GM19372 (cell line): ENCODE data around the gene RERG.
"Not testable (repeated sequence)": the region's sequence is repeated elsewhere in the genome, so short reads cannot be mapped to it uniquely, and the experiment has no call there.

ENCODE experiments used
- ATAC-seq: cut with Tn5 transposase; IDR thresholded peaks from one replicate; pipeline ENCODE4 v1.9.1; 2021; ENCODE audit warnings: mild to moderate bottlenecking, low read depth, moderate library complexity; ENCODE audit not compliant: unreplicated experiment

Gene RERG

DNA sequence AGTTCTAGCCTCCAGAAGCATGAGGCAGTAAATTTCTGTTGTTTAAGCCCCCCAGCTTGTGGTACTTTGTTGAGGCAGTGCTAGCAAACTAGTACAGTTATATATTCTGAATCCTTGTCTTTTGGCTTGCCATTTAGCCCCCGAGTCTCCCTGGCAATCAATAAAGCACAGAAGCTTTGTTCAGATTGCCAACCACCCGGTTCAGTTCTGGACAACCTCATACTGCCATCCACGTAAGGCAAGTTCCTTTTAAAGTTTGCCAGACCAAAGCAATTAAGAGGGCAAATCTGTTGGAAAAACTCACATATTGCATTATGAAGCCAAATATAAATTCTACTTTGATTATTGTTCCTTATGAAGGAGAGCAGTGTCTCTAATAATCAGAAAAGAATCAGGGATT, 67.1 kb downstream of the RERG start:
- no peak for ATAC-seq

DNA sequence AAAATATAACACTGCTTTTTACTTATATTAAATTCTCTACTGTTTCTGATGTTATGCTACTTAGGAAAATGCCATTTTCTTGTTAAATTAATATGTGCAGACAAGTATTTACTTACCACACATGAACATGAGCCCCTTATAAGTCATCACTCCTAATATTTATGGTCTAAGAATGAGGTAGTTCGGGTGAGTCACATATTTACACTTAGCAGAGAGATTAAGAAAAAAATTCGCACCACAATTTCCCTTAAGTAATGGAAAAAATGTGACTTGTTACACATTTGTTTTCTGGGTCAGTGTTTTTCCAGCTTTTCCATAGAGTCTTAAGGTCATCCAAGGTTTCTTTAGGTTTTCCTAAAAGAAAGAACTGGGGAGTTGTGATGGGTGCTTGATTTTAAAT, 68.3 kb downstream of the RERG start:
- no peak for ATAC-seq

DNA sequence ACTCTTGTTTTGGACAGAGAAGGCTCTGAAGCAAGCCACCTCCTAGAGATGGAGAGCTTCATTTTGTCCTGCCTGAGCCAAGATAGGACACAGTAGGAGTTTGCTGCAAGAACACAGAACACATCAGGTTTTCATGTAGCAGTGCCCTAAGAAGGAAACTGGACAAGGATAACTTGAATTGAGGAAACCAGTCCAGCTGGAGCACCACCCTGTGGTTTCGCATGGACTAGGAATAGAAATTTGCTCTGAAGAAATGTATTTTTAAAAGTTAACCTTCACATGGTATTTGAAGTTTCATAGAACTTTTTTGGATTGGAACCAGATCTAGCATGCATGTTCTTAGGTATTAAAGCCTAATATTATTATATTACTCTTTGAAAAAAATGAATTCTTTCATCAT, 68.8 kb downstream of the RERG start:
- ATAC-seq: no peak

DNA sequence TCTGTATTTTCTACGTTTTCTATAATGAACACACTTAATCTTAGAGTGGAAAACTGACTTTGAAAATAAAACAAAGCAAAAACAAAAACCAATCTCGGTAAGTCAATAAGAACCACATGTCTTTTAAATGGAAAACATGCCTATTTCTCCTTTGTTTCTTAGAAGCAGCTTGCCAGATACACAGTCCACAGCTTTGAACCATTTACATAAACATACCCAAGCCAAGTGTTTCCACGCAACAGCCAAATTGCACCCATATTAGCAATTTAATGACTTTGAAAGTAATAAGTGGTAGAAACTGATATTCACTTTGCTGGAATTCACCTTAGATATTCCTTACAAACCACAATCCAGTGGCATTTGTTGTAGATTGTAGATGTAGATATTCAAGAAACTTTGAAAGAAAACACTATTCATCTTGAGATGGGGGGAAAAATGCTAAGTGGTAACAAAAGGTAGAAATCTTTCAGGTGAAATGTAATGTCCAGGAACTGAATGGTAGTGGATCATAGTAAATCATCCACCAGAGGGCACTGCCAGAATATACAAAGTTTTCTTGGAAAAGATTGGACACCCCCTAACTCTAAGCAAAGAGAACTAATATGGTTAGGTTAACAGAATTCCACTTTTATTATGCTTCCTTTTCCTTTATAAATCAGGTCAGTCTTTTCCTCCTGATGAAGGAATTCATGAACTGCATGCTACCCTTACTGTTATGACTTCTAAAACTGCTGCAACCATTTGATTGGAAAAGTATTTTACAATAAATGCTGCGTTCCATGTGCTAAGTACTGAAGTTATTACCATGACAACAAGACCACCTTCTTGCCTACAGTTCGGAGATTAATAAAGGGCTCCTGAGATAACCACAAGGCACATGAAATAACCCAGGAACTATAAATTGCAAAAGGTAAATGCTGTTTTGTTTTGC, 69.8 kb downstream of the RERG start:
- ATAC-seq: no peak

DNA sequence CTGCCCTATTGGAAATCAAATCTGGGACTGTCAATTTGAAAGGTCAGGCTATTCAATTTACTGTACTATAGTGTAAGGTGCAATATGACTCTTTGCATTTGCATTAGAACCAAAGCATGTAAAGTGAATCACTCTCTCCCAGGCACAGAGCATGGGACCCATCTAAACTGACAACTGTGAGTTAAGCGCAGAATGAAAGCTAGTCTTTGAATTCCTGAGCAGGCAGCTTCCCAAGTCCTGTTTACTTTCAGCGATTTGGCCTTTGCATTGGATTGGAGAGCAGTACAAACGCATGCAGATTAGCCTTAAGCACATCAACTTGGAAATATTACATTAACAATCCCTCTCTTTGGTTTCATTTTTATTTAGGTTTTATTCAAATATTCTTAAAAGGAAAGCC, 74.6 kb downstream of the RERG start:
- no peak for ATAC-seq

DNA sequence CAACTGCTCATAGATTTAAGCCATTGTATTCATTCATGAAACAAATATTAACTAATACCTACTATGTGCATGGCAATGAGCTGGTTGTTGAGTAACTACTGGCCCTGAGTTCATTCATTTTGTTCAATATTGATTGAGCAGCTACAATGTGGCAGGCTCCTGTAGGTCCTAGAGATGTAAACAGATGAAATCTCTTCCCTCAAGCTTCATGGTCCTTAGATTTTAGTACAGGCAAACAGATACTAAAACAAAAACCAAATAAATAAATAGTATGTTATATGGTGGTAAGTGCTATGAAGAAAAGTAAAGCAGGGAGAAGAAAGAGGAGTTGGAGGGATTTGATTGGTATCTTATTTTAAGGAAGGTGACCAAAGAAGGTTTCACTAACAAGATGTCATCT, 77.8 kb downstream of the RERG start:
- no peak for ATAC-seq

DNA sequence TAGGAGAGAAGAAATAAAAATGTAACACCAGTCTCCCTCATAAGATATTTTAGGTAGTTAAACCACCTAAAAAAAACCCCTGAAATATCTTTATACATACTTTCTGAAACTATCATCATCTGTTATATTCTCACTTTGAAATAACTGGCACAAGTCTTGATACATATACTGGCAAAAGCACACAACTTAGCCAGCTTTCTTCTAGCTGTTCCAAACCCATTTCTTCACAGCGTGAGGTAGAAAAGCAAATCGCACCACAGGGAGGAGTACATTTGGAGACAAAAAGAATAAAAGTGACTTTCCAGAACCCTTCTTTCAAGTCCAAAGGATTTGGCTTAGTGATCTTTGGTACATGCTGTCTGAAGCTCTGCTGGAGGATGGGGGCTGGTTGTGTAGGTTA, 78.5 kb downstream of the RERG start:
- ATAC-seq: no peak

DNA sequence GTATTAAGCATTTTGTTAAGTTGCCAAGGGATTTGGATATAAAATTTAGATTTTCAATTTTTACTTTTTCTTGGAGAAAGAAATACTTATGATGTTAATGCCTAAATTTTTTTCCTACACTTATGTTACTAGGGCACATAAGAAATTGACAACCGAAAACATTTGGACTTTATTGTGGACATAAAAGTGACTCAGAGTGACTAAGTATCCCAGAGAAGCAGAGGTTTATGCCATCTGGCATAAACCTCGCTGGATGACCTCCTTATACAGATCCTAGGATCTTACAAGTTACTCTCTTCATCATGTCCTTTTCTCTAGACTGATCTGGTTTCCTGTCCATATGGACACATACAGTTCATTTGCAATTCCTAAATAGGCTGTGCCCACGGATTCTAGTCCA, 89.8 kb downstream of the RERG start:
- ATAC-seq: no peak

DNA sequence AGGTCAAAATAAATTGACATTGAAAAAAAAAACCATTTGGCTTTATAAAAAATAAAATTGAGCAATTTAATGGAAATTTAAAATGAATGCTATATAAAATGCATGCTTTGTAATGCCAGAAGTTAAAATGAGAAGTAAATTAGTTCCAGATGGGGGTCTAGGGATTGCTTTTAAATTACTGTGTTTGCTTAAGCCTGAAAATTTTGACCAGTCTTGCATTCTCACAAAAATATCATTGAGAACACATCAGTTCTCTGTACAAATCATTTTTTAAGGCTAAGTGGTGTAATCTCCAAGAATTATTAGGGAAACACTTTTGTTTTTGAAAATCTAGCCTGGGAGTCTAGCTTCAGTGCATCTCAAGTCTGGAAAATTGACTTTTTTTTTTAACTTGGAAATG, 90.7 kb downstream of the RERG start:
- ATAC-seq: no peak

DNA sequence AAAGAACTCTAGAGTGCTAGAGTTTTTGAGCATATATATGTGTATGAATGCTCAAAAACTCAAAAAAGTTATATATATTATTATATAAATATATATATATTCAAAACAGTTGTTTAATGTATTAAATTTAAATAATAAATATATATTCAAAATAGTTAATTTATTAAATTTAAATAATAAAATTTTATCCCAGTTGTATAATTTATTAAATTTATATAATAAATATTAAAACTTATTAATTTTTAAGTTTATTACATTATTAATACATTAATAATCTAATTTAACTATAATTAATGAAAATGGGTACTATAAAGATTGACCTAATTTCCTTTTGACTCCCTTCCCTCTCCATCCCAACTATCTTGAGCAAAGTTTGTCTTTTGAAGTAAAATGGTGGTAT, 97.8 kb downstream of the RERG start:
- no peak for ATAC-seq

DNA sequence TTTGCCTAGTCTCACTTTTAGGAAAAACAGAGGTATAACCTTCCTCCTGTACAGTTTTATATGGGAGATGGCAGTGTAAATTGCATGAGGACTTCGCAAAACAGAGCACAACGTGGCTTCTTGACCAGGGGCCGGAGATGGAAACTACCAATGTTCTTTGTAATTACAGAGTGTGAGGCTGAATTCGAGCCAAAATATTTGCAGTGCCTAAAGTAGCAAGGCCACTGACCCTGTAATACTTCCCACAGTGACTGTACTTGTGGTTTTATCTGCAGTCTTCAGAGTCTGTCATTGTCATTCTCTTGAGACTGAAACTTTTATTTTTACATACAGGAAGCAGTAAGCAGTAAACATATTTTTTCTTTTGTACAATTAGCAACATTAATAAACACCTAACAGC, 98.9 kb downstream of the RERG start:
- ATAC-seq: no peak

DNA sequence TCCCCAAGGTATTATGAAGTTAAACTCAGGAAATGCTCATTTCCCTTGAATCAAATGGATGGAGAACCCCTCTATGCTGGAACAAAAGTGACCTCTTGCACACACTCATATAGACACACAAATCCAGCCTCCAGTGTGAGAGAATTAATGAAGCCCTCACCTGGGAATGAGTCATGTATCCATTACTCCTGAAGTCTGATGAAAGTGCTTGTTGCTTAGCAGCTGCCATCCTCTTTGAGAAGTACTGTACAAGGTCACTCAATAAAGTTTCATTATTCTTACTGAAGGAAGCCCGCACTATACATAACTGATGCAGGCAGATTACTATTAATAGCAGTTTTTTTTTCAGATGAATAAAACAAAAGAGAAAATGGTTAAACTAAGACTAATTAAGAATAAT, 102.3 kb downstream of the RERG start:
- ATAC-seq: no peak

DNA sequence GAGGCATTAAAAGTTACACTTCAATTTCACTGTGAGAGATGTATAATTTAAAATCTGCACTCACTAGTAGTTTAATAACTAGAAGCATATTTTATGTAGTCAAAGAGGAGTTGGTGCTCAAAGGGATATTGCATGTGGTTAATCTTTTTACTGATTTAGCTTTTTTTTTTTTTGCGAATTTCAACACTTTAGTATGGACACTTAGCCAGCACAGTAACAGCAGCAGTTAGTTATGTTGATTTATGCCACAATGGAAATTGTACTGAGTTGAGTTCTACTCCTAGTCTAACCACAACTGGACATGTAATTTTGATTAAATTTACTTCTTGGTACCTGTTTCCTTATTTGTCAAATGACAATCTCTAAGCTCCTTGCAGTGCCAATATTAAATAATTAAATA, 104.2 kb downstream of the RERG start:
- no peak for ATAC-seq

DNA sequence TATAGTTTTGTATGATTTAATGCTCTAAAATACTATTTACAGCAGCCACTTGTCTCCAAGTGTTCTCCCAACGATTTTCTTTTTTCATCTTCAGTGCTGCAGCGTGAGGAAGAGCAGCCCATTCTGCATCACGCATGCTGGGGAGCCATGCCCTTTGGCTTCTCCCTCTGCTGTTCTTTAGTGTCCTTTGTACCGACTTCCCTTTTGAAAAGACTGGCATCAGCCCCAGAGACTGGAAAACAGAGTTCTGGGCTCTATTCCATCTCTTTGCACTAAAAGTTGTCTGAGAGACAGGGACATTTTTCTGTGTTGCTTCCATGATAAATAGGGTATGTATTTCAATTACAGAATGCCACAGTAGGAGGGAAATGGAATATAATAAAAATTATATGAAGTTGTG, 105.1 kb downstream of the RERG start:
- no peak for ATAC-seq

DNA sequence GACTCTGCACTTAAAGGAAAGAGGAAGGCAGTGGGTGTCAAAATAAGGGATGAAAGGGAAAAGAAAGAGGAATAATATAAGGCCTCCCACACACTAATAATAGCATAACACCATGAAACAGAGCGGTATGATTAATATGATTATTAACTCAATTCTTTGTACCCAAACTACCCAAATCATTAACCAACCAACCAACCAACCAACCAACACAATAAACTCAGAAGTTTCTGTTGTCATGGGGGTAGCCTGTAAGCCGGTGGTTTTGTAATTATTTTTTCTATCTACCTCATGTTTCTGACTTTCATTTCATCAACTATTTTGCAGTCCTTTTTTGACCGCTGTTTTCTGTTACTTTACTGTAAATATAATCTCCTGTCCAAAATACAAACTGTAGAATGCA, 105.8 kb downstream of the RERG start:
- no peak for ATAC-seq

DNA sequence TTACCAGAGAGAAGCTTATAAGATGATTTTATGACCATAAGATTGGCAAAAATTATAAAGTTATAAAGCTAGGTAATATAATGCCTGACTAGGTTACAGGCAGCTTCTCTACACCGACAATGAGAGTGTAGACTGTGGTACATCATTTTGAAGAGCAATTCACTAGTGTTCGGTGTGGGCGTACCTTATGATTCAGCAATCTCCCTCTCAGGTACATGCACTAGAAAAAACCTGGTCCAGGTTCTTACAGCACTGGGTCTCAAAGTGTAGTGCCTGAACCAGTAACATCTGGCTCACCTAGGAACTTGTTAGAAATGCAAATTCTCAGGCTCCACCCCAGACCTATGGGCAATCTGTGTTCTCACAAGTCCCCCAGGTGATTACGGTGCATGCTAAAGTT, 106.7 kb downstream of the RERG start:
- no peak for ATAC-seq

DNA sequence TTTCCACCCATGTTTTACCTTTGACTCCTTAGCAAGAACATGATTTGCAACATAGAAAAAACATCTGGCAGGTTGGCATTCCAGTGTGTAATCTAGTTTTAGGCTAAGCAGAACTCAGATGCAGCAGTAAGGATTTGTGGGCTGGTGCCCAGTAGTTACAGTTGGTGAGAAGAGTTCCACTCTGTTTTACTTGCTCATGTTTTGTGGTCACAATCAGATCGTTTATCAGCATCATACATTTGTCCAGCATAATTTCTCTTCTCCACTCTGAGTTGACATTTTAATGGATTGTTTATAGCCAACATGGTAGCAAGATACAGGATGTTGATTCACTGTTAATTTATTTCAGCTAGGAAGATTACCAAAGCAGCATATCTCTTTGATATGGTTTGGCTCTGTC, 128.4 kb downstream of the RERG start:
- no peak for ATAC-seq

DNA sequence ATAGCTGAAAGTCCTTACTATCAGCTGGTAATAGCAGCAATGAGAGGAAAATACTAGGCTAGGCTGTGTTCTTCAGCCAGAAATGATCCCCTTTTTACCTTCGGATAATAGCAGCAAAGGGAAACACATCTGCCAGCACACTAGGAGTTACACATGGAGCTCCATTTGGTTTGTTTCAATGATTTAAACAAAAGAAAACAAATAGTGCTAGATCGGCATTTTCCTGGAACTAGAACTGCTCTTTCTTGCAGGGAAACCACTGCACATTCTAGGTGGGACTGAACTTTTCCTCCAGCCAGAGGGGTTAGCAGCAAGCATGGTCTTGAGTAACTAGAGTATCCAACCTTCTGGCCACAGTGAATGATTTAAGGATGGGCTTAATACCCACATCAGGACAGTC, 130.8 kb downstream of the RERG start:
- no peak for ATAC-seq

DNA sequence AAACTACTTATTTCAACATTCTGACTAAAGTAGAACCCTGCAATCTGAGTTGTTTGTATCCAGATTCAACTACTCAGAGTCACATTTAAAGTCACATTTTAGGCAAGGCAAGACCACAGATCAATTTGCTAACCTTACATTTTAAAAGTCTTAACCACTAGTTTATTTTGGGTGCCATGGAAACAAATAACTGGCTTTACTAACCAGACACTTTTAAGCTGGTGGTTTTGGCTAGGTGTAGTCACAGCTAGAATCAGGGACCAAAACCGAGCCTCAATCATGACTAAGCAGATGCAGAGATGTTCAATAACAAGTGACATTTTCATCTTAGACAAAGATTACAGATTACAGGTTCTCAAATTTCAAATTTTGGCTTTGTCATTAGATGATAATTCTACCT, 133.1 kb downstream of the RERG start:
- no peak for ATAC-seq

DNA sequence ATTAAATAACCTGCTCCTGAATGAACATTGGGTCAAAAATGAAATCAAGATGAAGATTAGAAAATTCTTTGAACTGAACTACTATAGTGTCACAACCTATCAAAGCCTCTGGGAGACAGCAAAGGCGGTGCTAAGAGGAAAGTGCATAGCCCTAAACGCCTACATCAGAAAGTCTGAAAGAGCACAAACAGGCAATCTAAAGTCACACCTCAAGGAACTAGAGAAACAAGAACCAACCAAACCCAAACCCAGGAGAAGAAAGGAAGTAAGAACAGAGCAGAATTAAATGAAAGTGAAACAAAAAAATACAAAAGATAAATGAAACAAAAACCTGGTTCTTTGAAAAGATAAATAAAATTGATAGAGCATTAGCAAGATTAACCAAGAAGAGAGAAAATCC, 143.5 kb downstream of the RERG start:
- ATAC-seq: not testable (repeated sequence)

DNA sequence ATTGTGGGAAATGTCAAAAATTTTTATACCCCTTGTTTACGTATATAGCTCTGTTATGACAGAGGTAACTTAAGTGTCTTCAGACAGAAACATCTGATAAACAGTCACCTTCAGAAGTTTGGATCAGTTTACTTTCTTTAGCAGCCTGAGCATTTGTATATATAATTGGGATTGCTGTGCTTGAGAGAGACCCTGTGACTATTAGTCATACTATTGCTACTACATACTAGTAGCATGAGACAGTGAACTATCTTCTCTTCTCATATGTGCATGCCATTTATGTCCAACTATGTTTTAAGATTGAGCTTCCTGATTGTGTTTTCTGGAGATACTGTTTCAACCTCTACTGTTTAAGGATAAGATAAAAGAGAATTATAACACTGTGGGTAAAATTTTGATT, 146.9 kb downstream of the RERG start:
- ATAC-seq: no peak

DNA sequence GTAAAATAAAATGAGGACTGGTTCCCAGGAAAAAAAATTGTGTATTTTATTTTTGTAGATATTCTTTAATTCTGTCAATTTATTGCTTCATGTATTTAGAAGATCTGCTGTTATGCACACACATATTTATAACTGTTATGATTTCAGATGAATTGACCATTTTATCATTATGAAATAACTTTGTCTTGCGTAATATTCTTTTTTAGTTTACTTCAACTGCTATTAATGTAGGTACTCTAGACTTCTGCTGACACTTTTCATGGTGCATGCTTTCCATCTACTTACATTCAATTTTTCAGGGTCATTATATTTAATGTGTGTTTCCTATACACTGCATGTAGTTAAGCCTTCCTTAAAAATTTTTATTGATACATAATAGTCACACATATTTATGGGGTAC, 162.1 kb downstream of the RERG start:
- ATAC-seq: no peak
